ENCODE data around the gene NBPF3. TPM values are rescaled to one million over a fixed set of nuclear protein-coding genes. Genes with fewer than 3 reads are reported as not detected.
"Not testable (repeated sequence)": the region's sequence is repeated elsewhere in the genome, so short reads cannot be mapped to it uniquely, and the experiment has no call there.

Gene NBPF3
- total RNA-seq, 2 experiments from 2014 or later: 7.9 to 9.4 TPM

DNA sequence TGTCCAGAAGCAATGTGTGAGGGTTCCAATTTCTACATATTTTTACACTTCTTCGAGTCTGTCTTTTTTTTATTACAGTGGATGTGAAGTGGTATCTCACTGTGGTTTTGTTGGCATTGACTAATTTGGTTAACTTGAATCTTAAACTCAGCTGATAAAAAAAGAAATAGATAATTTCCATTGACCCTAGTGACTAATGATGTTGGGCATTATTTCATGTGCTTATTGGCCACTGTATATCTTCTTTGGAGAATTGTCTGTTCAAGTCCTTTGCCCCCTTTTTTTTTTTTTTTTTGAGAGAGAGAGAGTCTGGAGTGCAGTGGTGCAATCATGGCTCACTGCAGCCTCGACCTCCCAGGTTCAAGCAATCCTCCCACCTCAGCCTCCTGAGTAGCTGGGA, 33.3 kb upstream of the NBPF3 start:
- H3K4me3 Mint-ChIP-seq: no peak overlapping the region
- H3K36me3 Mint-ChIP-seq (ENCODE audit: low read depth): no peaks in the 10 kb centered on the region
- no peak overlapping the region for H3K27ac Mint-ChIP-seq
- H3K4me1 Mint-ChIP-seq (ENCODE audit: low read depth): no peaks in the 10 kb centered on the region
- peaks cover 6% of the 10 kb centered on the region for H3K27me3 Mint-ChIP-seq
- DNase-seq (no peak), ATAC-seq (no peak)
- intact Hi-C loops (cut with micrococcal nuclease): no loop called here
- POLR2A ChIA-PET: no interaction called here
- TF ChIP-seq, protein P1, sequence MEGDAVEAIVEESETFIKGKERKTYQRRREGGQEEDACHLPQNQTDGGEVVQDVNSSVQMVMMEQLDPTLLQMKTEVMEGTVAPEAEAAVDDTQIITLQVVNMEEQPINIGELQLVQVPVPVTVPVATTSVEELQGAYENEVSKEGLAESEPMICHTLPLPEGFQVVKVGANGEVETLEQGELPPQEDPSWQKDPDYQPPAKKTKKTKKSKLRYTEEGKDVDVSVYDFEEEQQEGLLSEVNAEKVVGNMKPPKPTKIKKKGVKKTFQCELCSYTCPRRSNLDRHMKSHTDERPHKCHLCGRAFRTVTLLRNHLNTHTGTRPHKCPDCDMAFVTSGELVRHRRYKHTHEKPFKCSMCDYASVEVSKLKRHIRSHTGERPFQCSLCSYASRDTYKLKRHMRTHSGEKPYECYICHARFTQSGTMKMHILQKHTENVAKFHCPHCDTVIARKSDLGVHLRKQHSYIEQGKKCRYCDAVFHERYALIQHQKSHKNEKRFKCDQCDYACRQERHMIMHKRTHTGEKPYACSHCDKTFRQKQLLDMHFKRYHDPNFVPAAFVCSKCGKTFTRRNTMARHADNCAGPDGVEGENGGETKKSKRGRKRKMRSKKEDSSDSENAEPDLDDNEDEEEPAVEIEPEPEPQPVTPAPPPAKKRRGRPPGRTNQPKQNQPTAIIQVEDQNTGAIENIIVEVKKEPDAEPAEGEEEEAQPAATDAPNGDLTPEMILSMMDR (IDR thresholded peaks at IDR 0.05): no peak
- CTCF ChIA-PET: no interaction called here
- H3K9me3 Mint-ChIP-seq: no peaks in the 10 kb centered on the region

DNA sequence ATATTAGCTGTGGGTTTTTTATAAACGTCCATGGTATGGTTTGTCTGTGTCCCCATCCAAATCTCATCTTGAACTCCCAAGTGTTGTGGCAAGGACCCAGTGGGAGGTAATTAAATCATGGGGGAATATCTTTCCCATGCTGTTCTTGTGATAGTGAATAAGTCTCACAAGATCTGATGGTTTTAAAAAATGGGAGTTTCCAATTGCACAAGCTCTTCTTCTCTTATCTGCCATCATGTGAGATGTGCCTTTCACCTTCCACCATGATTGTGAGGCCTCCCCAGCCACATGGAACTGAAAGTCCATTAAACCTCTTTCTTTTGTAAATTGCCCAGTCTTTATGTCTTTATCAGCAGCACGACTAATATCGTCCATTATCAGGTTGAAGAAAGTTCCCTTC, 30.0 kb upstream of the NBPF3 start:
- H3K4me1 Mint-ChIP-seq (ENCODE audit: low read depth); ATAC-seq; H3K27me3 Mint-ChIP-seq; H3K4me3 Mint-ChIP-seq; DNase-seq; intact Hi-C loops (cut with micrococcal nuclease); H3K27ac Mint-ChIP-seq; H3K36me3 Mint-ChIP-seq (ENCODE audit: low read depth); H3K9me3 Mint-ChIP-seq; POLR2A ChIA-PET; CTCF ChIA-PET: not testable (repeated sequence)

DNA sequence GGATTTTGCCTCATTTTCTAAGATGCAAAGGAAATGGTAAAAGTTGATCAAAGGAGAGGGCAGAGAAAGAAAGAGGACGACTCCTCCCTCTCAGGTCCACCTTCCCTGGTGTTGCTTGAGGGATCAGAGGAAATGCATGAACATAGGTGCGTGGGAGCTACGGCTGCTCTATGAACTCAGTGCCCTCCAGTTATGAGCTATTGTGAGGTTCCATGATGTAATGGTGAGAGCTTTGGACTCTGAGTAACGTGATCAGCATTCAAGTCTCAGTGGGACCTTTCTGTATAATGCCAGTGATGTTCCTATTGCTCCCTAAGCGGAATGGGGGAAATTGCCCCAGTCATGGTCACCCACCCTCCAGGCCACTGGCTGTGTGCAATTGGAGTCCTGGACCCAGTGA, 25.9 kb upstream of the NBPF3 start:
- Mint-ChIP-seq H3K27me3 (peaks cover 12% of the 10 kb centered on the region), H3K4me3 (no peak overlapping the region), H3K9me3 (no peaks in the 10 kb centered on the region), H3K27ac (no peak overlapping the region), H3K4me1 (ENCODE audit: low read depth) (no peaks in the 10 kb centered on the region), H3K36me3 (ENCODE audit: low read depth) (no peaks in the 10 kb centered on the region)
- TF ChIP-seq, protein P1 (IDR thresholded peaks at IDR 0.05): no peak
- ATAC-seq: no peak
- intact Hi-C loops (cut with micrococcal nuclease): no loop called here
- no peak for DNase-seq
- ChIA-PET POLR2A (no interaction called here), CTCF (no interaction called here)

DNA sequence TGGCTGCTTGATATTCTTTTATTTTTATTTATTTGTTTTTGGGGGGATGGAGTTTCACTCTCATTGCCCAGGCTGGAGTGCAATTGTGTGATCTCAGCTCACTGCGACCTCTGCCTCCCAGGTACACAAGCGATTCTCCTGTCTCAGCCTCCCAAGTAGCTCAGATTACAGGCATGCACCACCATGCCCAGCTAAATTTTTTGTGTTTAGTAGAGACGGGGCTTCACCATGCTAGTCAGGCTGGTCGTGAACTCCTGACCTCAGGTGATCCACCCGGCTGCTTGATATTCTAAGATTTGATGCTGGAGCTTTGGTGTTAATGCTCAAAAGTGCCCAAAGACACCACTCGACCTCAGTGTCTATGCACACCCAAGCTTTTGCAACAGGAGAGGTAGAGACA, 19.6 kb upstream of the NBPF3 start:
- DNase-seq; ATAC-seq; intact Hi-C loops (cut with micrococcal nuclease); CTCF ChIA-PET; H3K4me1 Mint-ChIP-seq (ENCODE audit: low read depth); H3K36me3 Mint-ChIP-seq (ENCODE audit: low read depth); H3K9me3 Mint-ChIP-seq; POLR2A ChIA-PET; H3K27ac Mint-ChIP-seq; H3K4me3 Mint-ChIP-seq: not testable (repeated sequence)
- H3K27me3 Mint-ChIP-seq: peaks cover 23% of the 10 kb centered on the region

DNA sequence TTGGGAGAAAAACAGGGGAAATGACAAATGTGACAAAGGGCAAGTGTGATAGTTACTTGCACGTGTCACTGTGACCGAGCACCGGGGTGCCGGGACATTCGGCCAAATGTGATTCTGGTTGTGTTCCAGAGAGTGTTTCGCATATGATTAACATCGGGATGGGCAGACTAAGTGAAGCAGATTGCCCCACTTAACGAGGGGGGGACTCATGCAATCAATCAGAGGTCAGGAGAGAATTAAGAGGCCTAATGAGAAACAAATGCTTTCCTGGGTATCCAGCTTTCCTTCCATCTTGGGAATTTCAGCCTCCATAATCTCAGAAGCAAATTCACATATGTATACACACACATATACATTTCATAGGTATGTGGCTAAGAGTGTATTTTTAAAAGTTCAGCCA, 18.6 kb upstream of the NBPF3 start:
- H3K4me3 Mint-ChIP-seq; H3K9me3 Mint-ChIP-seq; POLR2A ChIA-PET; H3K4me1 Mint-ChIP-seq (ENCODE audit: low read depth); DNase-seq; CTCF ChIA-PET; H3K27ac Mint-ChIP-seq; intact Hi-C loops (cut with micrococcal nuclease); ATAC-seq; H3K36me3 Mint-ChIP-seq (ENCODE audit: low read depth): not testable (repeated sequence)
- peaks cover 21% of the 10 kb centered on the region for H3K27me3 Mint-ChIP-seq

DNA sequence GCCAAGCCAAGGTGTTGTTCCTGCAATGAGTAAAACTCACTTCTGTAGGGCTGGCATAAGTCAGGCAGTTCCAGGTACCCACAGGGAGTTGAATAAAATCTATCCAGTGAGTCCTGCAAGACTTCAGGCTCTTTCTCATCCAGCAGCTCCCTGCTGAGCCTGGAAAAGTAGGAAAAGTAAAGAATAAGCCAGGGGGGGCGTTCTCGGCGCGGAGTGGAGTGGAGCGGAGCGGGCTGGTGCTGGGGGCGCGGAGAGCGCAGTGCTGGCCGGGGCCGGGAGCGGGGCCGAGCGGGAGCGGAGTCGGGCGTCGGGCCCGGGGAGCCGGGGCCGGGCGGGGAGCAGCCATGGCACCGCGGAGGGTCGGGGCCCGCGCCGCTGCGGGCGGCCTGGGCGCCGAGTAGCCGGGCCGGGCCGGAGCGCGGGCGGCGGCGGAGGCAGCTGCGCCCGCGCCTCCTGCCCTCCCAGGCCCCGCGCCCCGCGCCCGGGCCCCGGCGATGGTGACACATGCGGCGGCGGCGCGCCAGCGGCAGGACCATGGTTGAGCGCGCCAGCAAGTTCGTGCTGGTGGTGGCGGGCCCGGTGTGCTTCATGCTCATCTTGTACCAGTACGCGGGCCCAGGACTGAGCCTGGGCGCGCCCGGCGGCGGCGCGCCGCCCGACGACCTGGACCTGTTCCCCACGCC, 12.0 kb upstream of the NBPF3 start:
- H3K27ac Mint-ChIP-seq; H3K27me3 Mint-ChIP-seq; H3K36me3 Mint-ChIP-seq (ENCODE audit: low read depth); intact Hi-C loops (cut with micrococcal nuclease); H3K4me1 Mint-ChIP-seq (ENCODE audit: low read depth); DNase-seq; H3K4me3 Mint-ChIP-seq; H3K9me3 Mint-ChIP-seq; CTCF ChIA-PET; POLR2A ChIA-PET: not testable (repeated sequence)
- ATAC-seq: peak; percentile 45

DNA sequence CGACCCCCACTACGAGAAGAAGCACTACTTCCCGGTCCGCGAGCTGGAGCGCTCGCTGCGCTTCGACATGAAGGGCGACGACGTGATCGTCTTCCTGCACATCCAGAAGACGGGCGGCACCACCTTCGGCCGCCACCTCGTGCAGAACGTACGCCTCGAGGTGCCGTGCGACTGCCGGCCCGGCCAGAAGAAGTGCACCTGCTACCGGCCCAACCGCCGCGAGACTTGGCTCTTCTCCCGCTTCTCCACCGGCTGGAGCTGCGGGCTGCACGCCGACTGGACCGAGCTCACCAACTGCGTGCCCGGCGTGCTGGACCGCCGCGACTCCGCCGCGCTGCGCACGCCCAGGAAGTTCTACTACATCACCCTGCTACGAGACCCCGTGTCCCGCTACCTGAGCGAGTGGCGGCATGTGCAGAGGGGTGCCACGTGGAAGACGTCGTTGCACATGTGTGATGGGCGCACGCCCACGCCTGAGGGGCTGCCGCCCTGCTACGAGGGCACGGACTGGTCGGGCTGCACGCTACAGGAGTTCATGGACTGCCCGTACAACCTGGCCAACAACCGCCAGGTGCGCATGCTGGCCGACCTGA, 11.4 kb upstream of the NBPF3 start:
- H3K27me3 Mint-ChIP-seq; H3K27ac Mint-ChIP-seq; DNase-seq; H3K4me1 Mint-ChIP-seq (ENCODE audit: low read depth); H3K36me3 Mint-ChIP-seq (ENCODE audit: low read depth); POLR2A ChIA-PET; CTCF ChIA-PET; intact Hi-C loops (cut with micrococcal nuclease); H3K4me3 Mint-ChIP-seq; H3K9me3 Mint-ChIP-seq: not testable (repeated sequence)
- ATAC-seq: peak; percentile 42

DNA sequence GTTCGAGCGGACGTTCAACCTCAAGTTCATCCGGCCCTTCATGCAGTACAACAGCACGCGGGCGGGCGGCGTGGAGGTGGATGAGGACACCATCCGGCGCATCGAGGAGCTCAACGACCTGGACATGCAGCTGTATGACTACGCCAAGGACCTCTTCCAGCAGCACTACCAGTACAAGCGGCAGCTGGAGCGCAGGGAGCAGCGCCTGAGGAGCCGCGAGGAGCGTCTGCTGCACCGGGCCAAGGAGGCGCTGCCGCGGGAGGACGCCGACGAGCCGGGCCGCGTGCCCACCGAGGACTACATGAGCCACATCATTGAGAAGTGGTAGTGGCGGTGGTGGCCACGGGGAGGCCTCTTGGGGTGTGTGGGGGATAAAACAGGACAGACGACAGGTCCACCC, 10.7 kb upstream of the NBPF3 start:
- intact Hi-C loops (cut with micrococcal nuclease); ATAC-seq; H3K27ac Mint-ChIP-seq: not testable (repeated sequence)

DNA sequence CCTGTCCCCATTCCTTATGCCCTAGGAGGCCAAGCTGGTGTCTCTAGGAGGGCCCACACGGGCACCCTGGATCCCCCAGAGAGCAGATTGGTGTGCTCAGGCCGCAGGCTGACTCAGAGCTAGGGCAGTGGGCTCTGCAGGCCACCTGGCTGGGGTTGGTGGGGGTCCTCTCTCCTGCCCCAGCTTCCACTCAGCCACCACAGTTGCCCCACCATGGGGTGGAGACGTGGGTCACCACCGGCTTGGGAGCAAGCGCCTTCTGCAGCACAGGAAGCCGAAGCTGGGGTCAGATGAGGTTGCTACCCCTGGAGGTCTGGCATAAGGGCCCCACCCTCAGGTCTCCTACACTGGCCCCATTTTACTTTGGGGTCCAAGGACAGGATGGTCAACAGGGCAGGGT, 9.1 kb upstream of the NBPF3 start:
- H3K27ac Mint-ChIP-seq; H3K36me3 Mint-ChIP-seq (ENCODE audit: low read depth); H3K4me3 Mint-ChIP-seq: not testable (repeated sequence)

More for the DNA sequence above, 10.7 kb upstream of the NBPF3 start:
- H3K9me3 Mint-ChIP-seq; POLR2A ChIA-PET; H3K4me1 Mint-ChIP-seq (ENCODE audit: low read depth); DNase-seq; H3K36me3 Mint-ChIP-seq (ENCODE audit: low read depth); H3K27me3 Mint-ChIP-seq; CTCF ChIA-PET; H3K4me3 Mint-ChIP-seq: not testable (repeated sequence)

More for the DNA sequence above, 9.1 kb upstream of the NBPF3 start:
- H3K9me3 Mint-ChIP-seq; DNase-seq; CTCF ChIA-PET; ATAC-seq; POLR2A ChIA-PET; H3K4me1 Mint-ChIP-seq (ENCODE audit: low read depth); H3K27me3 Mint-ChIP-seq; intact Hi-C loops (cut with micrococcal nuclease): not testable (repeated sequence)

All from activated CD8-positive, alpha-beta T cell treated with anti-CD3 and anti-CD28 coated beads for 36 hours (primary cell).